H1 (cell line): ENCODE measurements around the gene NAMPT. TPM values are rescaled to one million over a fixed set of nuclear protein-coding genes. Genes with fewer than 3 reads are reported as not detected.

Source experiments
- TAF1 ChIP-seq: IDR thresholded peaks from 2 replicates; pipeline ENCODE4 v1.6.1; 2011; ENCODE audit warnings: mild to moderate bottlenecking, low read depth, low read length
- polyA plus RNA-seq, 7 experiments: library from polyadenylated mRNA; depleted of rRNA in 3 of 7; stranded (reverse) in 5 of 7; unstranded in 2 of 7; fragments of >200 nt in 5 of 7; fragments of 200-250 nt in 2 of 7; gene quantifications; 1 replicate in 5 of 7; 2 replicates in 1 of 7; 4 replicates in 1 of 7; pipeline versions ENCODE4 v1.2.1 to v1.2.3, GENCODE V29; 2011 to 2013; ENCODE audit warnings: missing spikeins in 2 of 7, mixed read lengths in 2 of 7
- total RNA-seq: library from RNA; stranded (reverse); fragmentation: NEBNext Ultra II Directional; extraction: Animal tissue kit (Norgen Biotek cat#: 25700); gene quantifications from 2 replicates; pipeline ENCODE4 v1.2.1, GENCODE V29; 2021

Gene NAMPT
- total and polyA plus RNA-seq, 2 of the 8 experiments (the other 6 are each of a cell fraction or from before 2014, with no cell fraction given) = 15.4 to 95.9 TPM

- TF ChIP-seq TAF1 = no peak
Observed at GRCh38 chr7:106273009-106273668, 11.6 kb downstream of the NAMPT start (continued).
